GM12874 (cell line): ENCODE measurements around the gene CAV2.

ENCODE experiments used
- TF ChIP-seq, protein P1 (sequence below): IDR thresholded peaks from 2 replicates; pipeline ENCODE4 v1.5.1; 2011; ENCODE audit warnings: low read depth, mild to moderate bottlenecking, control low read depth, low read length, moderate library complexity; ENCODE audit not compliant: insufficient read depth

The CAV2 gene

DNA sequence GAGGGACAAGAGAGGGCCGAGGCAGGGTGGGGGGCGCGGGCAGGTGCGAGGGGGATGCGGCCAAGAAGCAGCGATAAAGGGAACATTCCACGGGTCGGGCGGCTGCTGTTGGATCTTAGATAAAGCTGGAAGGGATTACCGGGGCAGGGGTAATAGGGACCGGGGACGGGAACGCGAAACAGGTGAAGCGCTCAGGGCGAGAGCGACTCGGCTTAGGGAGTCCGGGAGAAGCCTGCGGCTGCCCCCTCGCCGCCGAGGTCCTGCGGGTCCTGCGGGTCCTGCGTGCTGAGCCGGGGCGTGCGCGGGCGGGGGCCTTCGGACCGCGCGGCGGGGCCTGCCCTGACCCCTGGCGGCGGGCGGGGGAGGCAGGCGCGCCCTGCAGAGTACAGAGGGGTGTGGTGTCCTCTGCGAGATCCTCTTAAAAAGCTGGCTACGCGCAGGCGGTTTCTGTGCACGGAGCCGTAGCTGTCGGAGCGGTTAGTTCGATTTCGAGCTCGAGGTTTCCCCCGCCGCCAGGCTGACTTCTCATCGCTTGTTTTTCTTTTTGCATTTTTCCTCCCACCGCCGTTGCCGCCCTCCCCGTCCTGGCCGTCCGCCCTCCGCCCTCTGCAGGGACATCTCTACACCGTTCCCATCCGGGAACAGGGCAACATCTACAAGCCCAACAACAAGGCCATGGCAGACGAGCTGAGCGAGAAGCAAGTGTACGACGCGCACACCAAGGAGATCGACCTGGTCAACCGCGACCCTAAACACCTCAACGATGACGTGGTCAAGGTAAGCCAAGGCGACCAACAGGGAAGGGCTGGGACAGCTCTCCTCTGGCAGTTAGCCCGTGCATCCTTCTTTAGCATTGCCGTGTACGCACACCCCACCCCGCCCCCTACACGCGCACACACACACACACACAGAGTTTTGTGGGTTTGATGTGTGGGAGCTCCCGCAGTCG lies 26.6 kb downstream of the CAV2 start:
- TF ChIP-seq, protein P1, sequence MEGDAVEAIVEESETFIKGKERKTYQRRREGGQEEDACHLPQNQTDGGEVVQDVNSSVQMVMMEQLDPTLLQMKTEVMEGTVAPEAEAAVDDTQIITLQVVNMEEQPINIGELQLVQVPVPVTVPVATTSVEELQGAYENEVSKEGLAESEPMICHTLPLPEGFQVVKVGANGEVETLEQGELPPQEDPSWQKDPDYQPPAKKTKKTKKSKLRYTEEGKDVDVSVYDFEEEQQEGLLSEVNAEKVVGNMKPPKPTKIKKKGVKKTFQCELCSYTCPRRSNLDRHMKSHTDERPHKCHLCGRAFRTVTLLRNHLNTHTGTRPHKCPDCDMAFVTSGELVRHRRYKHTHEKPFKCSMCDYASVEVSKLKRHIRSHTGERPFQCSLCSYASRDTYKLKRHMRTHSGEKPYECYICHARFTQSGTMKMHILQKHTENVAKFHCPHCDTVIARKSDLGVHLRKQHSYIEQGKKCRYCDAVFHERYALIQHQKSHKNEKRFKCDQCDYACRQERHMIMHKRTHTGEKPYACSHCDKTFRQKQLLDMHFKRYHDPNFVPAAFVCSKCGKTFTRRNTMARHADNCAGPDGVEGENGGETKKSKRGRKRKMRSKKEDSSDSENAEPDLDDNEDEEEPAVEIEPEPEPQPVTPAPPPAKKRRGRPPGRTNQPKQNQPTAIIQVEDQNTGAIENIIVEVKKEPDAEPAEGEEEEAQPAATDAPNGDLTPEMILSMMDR = peak; percentile 83

DNA sequence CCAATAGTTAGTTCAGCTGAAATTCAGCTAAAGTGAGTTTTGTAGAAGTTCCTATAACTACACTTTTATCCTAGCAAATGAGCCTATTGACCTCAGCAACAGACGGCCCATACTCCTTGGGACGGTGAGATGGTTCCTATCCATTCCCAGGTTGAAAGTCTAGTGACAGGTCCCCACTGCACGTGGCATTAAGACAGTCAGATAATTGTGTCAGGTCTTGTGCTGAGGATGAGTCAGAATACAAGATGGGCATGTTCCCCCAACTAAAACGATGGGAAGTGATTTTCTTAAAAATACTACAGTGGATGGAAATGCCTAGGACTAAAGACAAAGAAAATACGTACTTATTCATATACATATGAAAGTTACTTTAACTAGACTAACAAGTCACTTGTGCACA lies 27.4 kb downstream of the CAV2 start:
- TF ChIP-seq, protein P1 = no peak

DNA sequence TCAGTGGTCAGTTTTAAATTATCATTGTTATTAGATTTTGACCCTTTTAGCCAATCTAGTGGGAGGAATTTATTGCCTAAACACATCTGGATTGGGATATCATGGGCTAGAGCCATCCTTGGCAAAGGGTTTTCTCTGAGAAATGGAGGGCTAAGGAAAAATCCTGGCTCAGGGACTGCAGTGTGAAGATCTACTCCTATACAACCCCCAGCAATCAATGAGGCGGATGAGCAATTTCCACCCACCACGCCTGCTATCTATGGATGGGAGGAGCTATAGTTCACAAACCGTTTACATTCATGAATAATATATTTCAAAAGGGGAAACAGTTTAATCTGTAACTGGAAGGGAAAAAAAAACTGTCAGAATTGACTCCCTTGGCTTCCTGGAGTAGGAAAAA lies 28.0 kb downstream of the CAV2 start:
- TF ChIP-seq, protein P1 = no peak

- TF ChIP-seq, protein P1 = no peak
Observed at GRCh38 chr7:116528008-116528789, 28.7 kb downstream of the CAV2 start.

GRCh38 chr7:116529250-116529649 lies 29.7 kb downstream of the CAV2 start:
- TF ChIP-seq, protein P1 = no peak

GRCh38 chr7:116530107-116530820 lies 30.7 kb downstream of the CAV2 start:
- TF ChIP-seq, protein P1 = no peak
